ENCODE data around the gene PCSK7.

GRCh38 chr11:117175781-117176180 lies 56.1 kb downstream of the PCSK7 start:
- TF ChIP-seq CTCF (conservative IDR thresholded peaks at IDR 0.05; ENCODE audit: low read depth, low read length) (no peak), RAD21 (IDR thresholded peaks at IDR 0.05; ENCODE audit: low read length) (no peak), CEBPB (IDR thresholded peaks at IDR 0.05; ENCODE audit: low read depth, low read length) (no peak), FOS (IDR thresholded peaks at IDR 0.05; ENCODE audit: low read depth, low read length) (no peak), MXI1 (IDR thresholded peaks at IDR 0.05; ENCODE audit: borderline replicate concordance, low read depth, low read length) (no peak), SMC3 (IDR thresholded peaks at IDR 0.05; ENCODE audit: low read depth, low read length) (no peak), RFX5 (IDR thresholded peaks at IDR 0.05; ENCODE audit: low read depth, low read length) (no peak), MAFK (IDR thresholded peaks at IDR 0.05; ENCODE audit: low read depth, low read length) (no peak), POLR2A (IDR thresholded peaks at IDR 0.05; ENCODE audit: low read depth, low read length) (no peak), BHLHE40 (IDR thresholded peaks at IDR 0.05; ENCODE audit: low read depth, low read length) (no peak), MAZ (IDR thresholded peaks at IDR 0.05; ENCODE audit: borderline replicate concordance, low read depth, low read length) (no peak), USF2 (IDR thresholded peaks at IDR 0.05; ENCODE audit: low read depth, low read length) (no peak), ELK1 (IDR thresholded peaks at IDR 0.05; ENCODE audit: borderline replicate concordance, low read depth, low read length) (no peak), CHD1 (IDR thresholded peaks at IDR 0.05; ENCODE audit: low read depth, low read length) (no peak)
